ENCODE measurements around the gene RTL9.
"Not testable (repeated sequence)": the region's sequence is repeated elsewhere in the genome, so short reads cannot be mapped to it uniquely, and the experiment has no call there.

RTL9 gene

GRCh38 chrX:110346681-110347080 is 12.0 kb upstream of the RTL9 start:
- DNase-seq = no peak

DNA sequence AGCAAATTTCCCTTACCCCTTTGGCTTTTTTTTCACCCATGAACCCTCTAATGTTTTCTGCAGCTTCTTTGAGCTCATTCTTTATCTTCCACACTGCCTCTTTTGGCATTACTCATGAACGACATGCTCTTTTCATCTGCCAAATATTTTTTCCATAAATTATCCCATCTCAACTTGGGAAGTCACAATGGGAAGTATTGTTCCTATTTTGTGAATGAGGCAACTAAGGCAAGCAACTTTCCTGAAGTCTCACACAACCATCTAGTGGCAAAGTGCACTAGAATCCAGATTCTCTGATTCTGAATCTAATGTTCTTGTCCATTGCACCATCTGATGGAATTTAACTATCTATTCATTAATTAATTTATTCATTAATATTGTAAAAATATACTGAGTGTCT is 625 bp downstream of the RTL9 start:
- no peak for DNase-seq

DNA sequence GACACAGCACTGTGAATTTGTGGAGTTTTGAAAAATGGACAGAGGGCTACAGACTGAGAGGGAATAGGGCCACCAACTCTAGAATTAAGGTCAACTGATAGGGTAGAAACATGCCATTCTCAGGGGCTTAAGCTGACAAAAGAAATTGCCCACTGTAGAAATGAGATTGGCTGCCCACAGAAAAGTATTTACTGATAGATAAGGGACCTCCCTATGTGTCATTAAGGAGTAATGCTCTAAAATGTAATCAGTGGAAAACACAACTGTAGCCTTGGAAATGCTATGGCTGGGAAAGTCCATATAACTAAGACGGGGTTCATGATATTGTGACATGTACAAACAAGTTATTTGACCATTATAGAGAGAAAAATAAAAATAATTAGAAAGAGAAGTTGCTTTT is 4.6 kb downstream of the RTL9 start:
- DNase-seq = no peak

- no peak for DNase-seq
Observed at GRCh38 chrX:110373310-110373709, 14.7 kb downstream of the RTL9 start.

DNA sequence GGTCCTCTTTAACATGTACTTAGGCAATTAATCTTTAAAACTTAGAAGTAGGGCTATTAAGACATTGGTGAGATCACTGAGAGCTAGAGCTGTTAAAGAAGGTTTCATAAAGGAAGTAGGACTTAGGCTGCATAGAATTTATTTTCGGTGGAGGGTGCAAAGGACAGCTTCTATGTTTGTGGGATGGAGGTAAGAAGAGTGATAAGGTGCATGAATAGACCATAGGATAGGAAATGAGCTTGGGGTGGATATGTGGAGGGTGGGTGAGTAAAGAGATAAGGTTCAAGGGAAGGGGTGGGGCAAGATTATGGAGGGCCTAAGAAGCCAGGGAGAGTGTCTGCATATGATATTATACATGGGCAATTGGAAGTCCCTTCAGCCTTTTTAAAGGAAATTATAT is 15.9 kb downstream of the RTL9 start:
- DNase-seq = no peak

DNA sequence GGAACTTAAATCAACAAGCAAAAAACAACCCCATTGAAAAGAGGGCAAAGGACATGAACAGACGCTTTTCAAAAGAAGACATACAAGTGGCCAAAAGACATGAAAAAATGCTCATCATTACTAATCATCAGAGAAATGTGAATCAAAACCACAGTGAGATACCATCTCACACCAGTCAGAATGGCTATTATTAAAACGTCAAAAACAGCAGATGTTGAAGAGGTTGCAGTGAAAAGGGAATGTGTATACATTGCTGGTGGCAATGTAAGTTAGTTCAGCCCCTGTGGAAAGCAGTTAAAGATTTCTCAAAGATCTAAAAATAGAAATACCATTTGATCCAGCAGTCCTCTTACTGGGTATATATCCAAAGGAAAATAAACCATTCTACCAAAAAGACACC is 22.6 kb downstream of the RTL9 start:
- DNase-seq = no peak

DNA sequence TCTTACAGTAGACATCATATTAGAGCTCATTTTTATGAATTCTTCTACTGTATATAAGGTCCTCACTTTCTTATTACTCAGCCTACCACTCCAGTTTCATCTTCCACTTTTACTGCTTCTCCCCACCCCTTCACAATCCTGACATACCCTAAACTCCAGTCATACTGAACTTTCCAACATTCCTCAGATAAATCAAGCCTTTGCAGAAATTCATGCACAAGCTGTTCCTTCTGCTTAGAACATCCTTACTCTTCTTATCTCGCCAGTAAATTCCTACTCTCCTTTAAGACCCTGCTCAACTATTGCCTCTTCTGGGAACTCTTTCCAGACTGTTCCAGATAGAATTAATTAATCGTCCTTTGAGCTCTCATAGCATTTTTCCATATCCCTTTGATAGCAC is 24.8 kb downstream of the RTL9 start:
- DNase-seq = no peak

- no peak for DNase-seq
Observed at GRCh38 chrX:110384490-110384889, 25.8 kb downstream of the RTL9 start.

DNA sequence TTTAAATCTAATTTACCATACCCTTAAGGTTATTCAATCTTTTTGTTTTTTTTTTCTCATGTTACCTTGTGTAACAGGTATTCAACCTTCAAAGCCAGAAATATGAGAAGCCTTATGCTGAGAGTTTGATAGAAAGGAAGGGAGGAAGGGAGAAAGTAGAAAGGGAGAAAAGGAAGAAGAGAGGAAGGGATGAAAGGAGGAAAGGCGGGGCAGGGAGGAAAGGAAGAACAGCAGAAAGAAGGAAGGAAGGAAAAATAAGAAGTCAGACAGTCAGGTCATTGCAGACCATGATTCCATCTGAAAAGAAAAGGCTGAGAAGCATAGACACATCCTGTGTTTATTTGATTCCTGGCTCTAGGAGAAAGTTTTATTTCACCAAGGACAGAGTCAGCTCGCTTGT is 30.9 kb downstream of the RTL9 start:
- no peak for DNase-seq

GRCh38 chrX:110391086-110391485 is 32.4 kb downstream of the RTL9 start:
- DNase-seq = no peak

GRCh38 chrX:110394651-110395050 is 36.0 kb downstream of the RTL9 start:
- no peak for DNase-seq

- DNase-seq = no peak
Observed at GRCh38 chrX:110395877-110396276, 37.2 kb downstream of the RTL9 start.

DNA sequence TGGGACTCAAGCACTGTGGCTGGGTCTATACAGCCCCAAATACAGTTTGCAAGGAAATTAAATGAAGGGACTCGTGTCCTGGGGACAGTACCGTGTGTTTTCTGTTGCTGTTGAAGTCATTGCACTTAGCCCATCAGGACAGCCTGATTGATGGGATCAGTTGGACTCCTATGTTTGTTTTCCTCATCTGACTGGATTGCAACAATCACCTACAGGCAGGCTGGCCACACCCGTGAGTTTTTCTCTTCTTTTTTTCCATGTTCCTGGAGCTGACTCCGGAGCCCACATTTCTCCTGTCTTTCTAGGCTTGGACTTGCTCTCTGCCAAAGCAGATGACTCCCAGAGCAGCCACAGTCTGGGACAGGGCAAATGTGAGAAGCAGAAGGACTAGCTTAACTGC is 38.1 kb downstream of the RTL9 start:
- no peak for DNase-seq

DNA sequence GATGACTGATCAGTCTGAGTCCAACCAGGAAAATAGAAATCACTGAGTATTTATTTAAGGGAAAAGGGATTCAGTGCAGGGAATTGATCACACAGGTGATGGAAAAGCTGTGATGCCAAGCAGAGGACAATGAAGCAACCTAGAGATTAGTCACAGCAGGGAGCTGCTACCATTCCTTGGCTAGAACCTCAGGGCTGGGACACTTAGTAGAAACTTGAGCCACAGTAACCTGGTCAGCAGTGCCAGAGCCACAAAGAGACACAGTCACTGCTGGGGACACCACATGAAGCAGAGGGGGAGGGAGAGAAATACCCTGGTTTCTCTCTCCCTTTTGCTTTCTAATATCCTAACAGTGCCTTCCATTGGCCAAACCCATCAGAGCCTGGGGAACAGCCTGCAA is 38.7 kb downstream of the RTL9 start:
- DNase-seq = no peak

- no peak for DNase-seq
Observed at GRCh38 chrX:110397904-110398303, 39.3 kb downstream of the RTL9 start.

DNA sequence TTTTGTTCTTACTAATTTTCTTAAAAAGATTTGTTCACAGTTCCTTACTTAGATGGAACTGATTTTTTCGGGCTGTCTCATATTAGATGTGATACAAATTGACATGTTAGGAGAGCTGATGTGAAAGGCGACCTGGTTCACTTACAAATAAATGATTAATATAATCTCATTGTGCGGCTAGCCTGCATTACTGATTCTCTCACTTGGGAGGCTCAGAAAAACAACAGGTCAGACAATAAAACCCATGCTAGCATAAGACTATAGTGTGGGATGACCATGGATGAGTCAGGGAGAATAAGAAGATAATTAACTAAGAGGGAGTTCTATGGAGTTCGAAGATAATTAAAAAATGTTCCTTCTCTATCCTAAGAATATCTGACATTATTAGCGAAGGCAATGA is 40.8 kb downstream of the RTL9 start:
- no peak for DNase-seq

DNA sequence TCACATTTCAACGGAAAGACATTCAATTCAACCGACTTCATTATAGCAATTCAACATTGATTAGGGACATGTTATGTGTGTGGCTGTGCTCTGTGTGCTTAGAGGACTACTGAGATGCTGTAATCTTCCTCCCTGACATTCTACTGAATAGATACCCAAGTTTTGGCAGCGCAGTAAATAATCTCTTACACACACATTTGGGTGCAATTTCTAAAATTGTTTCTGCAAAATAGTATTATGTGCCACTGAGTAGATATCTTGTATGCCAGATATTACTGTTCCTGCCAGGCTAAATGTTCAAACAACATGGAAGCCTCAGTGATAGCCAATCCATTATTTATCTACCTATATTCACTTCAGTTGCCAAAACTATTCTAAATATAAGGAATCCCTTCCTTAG is 41.3 kb downstream of the RTL9 start:
- DNase-seq = no peak

DNA sequence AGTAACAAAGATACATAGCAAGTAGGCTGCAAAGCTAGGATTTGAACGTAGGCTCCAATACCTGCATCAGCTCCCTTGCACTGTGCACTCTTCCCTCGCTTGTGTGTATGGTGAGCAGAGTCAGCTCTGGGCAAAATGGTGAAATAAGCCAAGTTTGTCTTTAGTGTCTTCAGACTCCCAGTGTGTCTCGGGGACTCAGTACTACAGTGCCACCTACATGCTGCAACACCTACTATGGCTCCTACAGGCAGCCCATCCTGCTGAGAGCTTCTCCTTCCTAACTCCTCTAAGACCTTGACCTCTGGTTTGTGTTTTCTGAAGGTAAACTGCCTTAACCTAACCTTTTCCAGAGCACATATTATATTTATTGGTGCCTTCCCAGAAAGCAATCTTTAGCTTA is 42.5 kb downstream of the RTL9 start:
- DNase-seq = no peak

- DNase-seq = no peak
Observed at GRCh38 chrX:110402091-110402849, 43.6 kb downstream of the RTL9 start.

- no peak for DNase-seq
Observed at GRCh38 chrX:110402850-110403221, 44.2 kb downstream of the RTL9 start.

GRCh38 chrX:110403441-110404238 is 45.0 kb downstream of the RTL9 start:
- no peak for DNase-seq

DNA sequence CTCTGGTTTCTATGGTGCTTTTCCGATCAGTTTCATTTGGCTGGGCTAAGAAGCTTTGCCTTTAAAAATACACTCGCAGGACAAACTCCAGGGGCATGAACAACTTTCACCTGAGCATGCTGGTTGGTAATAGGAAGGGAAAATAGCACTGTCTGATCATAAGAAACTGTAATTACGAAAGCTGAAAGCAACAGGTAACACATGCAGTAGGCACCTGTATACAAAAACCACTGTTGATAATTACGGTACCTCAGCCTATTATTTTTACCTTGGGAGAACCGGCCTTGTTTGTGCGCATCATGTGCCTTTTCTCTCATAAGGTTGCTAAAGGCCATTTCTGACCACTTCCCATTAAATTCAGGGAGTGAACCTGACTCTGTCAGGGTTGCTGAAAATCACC is 45.7 kb downstream of the RTL9 start:
- no peak for DNase-seq

- DNase-seq = not testable (repeated sequence)
Observed at GRCh38 chrX:110406250-110406649, 47.6 kb downstream of the RTL9 start.

- no peak for DNase-seq
Observed at GRCh38 chrX:110406822-110407221, 48.2 kb downstream of the RTL9 start.
